ENCODE measurements around the gene CREG2.

- TF ChIP-seq CTCF (conservative IDR thresholded peaks at IDR 0.05 in 1 of 2, IDR thresholded peaks at IDR 0.05 in 1 of 2; ENCODE audit: low read depth in 1 of 2, low read length in 2 of 2) (no peak), EZH2 (IDR thresholded peaks at IDR 0.05; ENCODE audit: low read length, missing control alignments) (no peak)
Observed at GRCh38 chr2:101409699-101410098, 22.4 kb upstream of the CREG2 start.

Measured in fibroblast of lung (primary cell).